Kasumi-1 (cell line): ENCODE results near the gene KHK.

Source experiments
- DNase-seq, 2 experiments: peaks; one replicate each; lab custom pipeline; 2025; lab: John Stamatoyannopoulos, UW

The KHK gene

GRCh38 chr2:27086724-27087593 is at the start of gene KHK:
KHK (plus strand) TSS chr2:27086772; CDS start chr2:27087260, 488 bp downstream.
- peak in 1 of 2 experiments; percentile 35 for DNase-seq

- no peak for DNase-seq
Observed at GRCh38 chr2:27038012-27038411, 48.6 kb upstream of the KHK start.

DNA sequence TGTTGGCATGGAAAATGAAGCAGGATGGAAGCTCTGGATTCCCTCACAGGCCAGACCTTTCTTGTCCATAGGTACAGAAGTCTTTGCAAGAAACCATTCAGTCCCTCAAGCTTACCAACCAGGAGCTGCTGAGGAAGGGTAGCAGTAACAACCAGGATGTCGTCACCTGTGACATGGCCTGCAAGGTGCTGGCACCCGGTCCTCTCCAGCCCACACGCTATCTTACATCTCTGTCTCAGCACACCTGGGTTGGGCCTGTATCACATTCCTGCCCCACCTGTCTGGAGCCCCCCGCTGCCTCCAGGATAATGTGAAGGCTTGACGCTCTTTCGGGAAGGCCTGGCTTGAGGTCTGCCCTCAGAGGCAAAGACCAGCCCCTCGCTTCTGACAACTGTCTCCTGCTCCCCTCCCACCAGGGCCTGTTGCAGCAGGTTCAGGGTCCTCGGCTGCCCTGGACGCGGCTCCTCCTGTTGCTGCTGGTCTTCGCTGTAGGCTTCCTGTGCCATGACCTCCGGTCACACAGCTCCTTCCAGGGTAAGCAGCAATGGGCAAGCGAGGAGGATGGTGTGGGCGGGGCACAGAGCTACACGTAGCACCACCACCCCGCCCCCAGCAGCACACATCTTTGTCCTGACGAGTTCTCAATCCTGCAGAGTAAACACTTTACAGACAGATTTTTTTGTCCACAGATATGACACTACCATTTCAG is 47.8 kb upstream of the KHK start:
- no peak for DNase-seq

- no peak for DNase-seq
Observed at GRCh38 chr2:27039426-27039825, 47.1 kb upstream of the KHK start.

DNA sequence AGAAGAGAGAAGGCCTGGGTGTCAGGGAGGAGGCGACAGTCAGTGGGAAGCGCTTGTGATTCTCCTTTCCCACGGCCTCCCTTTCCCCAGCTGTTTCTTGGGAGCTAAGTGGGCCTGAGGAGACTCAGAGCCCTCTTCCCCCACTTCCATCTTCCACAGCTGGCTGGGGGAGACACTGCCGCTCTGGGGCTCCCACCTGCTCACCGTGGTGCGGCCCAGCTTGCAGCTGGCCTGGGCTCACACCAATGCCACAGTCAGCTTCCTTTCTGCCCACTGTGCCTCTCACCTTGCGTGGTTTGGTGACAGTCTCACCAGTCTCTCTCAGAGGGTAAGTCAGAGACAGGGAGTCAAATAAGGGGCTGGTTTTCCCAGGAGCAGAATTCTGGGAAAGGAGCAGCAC is 46.7 kb upstream of the KHK start:
- no peak for DNase-seq

DNA sequence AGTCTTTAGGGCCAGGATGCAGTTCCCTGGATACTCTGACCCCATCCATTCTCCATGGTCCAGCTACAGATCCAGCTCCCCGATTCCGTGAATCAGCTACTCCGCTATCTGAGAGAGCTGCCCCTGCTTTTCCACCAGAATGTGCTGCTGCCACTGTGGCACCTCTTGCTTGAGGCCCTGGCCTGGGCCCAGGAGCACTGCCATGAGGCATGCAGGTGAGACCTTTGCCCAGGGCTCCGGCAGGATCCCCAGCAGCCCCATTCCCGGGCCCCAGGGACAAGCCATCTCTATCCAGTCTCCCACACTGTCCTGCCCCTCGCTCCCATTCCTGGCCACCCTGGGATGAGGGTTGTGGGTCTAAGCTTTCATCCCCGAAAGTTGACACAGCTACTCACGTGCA is 46.3 kb upstream of the KHK start:
- no peak for DNase-seq

DNA sequence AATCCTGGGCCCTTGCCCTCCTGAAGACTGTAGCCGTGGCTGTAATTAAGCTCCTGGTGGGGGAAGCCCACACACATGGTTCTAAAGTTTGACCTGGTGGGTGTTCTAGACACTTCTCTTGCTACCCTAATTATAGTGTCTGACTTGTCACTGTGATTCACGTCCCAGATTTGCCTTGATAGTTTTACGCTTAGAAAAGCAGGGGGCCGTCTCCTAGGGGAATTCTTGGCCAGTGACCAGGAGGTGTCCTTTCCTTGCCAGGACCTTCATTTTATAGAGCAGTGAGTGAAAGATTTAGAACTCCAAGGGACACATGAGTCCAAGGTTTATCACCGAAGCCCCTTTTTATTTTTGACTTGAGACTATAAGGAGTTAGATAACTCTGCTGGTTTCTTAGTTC is 44.8 kb upstream of the KHK start:
- DNase-seq = no peak

GRCh38 chr2:27042159-27042661 is 44.4 kb upstream of the KHK start:
- no peak for DNase-seq

DNA sequence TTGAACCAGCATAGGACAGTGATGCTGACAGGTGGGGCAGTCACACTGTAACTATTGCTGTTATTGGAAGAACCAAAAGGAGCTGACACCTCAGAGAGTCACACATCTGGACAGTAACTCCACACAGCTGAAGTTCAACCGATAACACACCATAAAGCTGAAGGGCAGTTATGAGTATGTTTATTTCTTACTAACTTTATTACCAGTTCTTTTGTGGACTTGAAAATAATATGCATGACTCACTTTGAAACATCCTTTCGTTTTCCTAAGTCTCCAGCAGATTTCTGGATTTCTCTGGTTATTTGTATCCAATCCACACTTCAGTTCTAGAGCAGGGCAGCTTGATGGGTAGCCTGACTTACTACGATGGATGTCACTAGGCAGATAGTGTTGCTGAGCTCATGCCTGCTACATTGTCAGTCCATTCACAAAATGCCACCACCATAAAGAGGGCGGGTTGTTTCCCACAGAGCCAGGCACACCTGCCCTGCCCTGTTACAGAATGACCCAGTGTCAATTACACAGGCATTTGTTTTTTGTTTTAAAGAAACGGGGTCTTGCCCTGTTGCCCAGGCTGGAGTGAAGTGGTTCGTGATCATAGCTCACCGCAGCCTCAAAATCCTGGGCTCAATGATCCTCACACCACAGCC is 43.5 kb upstream of the KHK start:
- DNase-seq = no peak

DNA sequence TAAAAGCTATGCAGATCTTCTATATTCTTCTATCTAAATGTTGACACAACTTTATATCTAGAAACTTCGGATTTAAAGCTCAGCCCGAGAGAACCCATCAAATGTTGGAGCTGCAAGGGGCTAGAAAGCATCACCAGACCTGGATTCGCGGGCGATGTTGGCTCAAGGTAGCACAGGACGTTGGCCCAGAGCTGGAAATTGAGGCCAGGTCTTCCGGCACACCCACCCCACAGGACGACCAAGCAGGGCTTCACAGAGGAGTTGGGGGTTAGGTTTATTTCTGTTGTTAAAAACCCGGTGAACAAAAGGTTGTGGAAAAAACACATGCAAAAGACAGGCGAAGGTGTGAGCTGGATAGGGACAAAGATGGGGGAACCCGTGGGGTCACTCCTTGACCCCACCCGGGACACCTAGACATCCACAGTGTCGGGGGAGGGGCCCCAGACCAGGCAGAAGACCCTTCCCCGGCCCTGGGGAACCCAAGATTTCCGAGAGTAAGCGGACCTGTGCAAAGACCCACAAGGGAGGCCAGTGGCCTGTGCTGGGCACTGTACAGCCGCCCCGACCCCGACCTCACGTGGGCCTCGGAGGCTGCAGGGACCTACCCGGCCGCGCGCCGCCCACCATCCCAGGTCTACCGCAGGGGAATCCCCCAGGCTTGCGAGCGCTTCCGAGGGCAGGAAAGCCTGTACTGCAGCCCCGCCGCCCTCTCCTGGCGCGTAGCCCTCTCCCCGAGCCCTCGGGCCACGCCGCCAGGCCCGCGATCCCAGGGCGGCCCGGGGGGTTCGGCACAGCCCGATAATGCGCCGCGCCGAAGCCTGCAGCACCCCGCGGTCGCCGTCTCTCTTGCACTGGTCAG is 36.9 kb upstream of the KHK start:
- DNase-seq = no peak

DNA sequence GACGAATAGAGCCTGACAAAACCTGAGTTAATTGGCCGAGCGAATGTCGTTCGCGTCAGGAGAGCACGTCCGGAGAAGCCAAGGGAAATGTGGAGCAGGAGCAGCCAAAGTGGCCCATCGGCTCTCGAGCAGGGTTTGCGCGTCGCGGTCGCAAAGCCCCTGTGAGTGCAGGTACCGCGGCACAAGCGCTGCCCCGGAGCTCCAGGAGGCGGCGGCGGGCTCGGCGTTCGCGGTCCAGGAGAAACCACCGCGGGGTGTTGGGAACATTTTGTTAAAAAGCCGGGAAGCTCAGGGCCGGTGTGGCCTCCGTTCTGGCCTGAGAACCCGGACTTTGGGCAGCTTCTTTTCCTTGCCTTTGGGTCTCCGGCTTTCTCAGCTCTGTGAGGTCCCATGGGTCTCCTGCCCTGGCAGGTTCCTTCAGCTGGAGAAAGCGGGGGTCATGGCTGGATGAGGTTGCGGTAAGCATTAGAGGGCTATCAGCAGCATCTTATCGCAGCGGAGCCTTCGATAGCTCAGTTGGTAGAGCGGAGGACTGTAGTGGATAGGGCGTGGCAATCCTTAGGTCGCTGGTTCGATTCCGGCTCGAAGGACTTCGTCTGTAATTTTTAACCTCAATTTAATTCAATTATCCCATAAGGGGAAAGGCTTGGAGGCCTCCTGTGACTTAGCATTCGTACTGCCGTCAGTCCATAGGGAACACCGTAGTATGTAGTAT is 36.1 kb upstream of the KHK start:
- DNase-seq = peak; percentile 85 to 89

DNA sequence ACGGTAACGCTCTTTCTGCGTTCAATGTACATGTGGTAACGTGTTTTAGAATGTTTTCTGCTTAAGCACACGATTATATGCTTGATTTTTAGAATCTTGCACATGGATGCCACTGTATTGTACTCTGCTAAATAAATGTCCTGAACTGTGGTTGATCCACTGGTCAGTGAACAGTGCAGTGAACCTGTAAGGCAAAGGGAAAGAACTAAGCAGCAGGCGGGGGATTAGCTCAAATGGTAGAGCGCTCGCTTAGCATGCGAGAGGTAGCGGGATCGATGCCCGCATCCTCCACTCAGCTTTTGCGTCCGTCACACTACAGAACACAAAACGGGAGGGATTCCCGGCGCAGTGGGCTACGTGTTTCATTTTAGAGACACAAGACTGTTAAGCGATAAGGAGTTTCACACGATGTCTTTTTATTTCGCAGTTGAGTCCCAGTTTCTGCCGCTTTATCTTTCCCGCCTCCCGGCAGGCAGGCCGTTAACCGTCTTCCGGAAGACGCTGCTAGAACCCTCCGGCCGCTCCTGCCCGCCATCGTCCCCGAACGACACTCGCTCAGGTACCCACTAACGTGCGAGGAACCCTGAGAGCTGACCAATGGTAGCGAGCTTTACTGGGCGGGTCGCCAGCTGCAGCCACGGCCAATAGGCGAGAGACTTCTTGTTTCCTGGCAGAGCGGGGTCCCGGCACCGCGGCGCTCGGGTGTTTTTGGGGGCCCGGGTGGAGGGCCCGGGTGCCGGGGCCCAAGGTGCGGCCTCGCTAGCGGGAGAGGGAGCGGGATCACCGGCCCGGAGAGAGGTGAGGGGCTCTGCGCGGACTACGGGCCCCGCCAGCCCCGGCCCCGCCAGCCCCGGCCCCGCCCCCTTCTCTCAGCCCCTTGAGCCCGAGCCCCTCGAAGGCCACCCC is 35.3 kb upstream of the KHK start, which contains the start of gene AGBL5:
TSS of gene AGBL5 (plus strand) at position 673 of the 906 bp plus-strand sequence. CDS start 1,291 bp downstream, outside the sequence.
- DNase-seq = peak; percentile 90 to 91

GRCh38 chr2:27051902-27052645 is 34.5 kb upstream of the KHK start:
- DNase-seq = peak; percentile 33 to 38

DNA sequence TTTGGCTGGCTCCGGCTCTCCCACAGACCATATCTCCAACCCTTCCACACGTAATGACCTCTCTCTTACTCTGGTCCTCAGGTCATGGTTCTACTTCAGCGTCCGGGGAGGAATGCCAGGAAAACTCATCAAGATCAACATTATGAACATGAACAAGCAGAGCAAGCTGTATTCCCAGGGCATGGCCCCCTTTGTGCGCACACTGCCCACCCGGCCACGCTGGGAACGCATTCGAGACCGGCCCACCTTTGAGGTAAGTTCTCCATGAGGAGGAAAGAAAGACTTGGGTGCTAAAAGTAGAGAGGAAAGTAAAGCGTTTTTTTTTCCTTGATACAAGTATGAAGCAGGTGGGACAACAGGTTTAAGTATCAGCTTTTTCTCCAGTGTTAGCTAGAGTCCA is 33.3 kb upstream of the KHK start:
- no peak for DNase-seq

- DNase-seq = no peak
Observed at GRCh38 chr2:27053776-27054175, 32.8 kb upstream of the KHK start.

DNA sequence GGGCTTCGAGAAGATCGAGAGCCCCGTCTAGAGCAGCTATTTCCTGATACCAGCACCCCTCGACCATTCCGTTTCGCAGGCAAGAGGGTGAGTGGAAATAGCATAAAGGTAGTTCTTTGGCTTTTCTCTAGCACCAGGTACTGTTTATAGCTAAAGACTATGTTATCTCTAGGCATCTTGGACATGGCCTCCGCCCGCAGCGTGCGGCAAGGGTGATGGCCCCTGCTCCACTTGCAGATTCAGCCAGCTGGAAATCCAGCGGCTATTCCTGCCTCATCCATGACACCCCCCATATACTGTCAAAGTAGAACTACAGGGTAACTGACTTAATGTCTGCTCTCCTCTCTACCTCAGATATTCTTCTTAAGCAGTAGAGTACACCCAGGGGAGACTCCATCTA is 31.9 kb upstream of the KHK start:
- no peak for DNase-seq

DNA sequence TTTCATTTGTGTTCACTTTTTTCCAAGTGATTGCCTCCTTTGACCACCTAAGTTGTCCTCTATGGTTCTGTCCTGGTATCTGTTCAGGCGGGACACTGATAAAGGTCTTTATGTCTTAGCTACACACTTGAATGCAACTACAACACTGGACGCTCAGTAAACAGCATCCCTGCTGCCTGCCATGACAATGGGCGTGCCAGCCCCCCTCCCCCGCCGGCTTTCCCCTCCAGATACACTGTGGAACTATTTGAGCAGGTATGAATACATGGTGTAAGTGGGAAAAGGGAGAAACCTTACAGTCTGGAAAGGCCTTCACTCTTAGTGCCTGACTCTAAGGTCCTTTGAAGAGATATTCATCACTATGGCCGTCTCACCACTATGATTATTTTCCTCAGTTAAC is 29.4 kb upstream of the KHK start:
- no peak for DNase-seq

DNA sequence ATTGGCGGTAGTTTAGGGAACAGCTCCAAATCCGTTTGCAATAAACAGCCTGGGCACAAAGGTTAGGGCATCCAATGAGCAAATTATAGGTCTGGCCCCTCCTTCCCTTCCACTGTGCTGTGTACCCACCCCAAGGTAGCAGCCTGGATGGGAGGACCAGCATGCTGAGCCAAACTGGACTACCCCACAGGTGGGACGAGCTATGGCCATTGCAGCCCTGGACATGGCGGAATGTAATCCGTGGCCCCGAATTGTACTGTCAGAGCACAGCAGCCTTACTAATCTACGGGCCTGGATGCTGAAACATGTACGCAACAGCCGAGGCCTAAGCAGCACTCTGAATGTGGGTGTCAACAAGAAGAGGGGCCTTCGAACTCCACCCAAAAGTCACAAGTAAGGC is 28.4 kb upstream of the KHK start:
- DNase-seq = no peak
